Measurements from ENCODE around the gene PRSS53.
"Not testable (repeated sequence)": the region's sequence is repeated elsewhere in the genome, so short reads cannot be mapped to it uniquely, and the experiment has no call there.

Gene PRSS53

GRCh38 chr16:31108794-31109558, 20.2 kb upstream of the PRSS53 start:
- no peak for DNase-seq (ENCODE audit: low spot score)
- no peak for TF ChIP-seq CTCF (IDR thresholded peaks at IDR 0.05; ENCODE audit: extremely low read depth, missing control alignments)

- no peak for TF ChIP-seq CTCF (IDR thresholded peaks at IDR 0.05; ENCODE audit: extremely low read depth, missing control alignments)
- peak; percentile 96 for DNase-seq (ENCODE audit: low spot score)
These were observed 19.5 kb upstream of the PRSS53 start, which contains the start of gene BCKDK for GRCh38 chr16:31108035-31108793. Gene BCKDK (plus strand): TSS chr16:31108386. CDS start chr16:31109224, 838 bp downstream.

GRCh38 chr16:31107465-31107867, 18.7 kb upstream of the PRSS53 start:
- peak; percentile 85 for DNase-seq (ENCODE audit: low spot score)
- TF ChIP-seq CTCF (IDR thresholded peaks at IDR 0.05; ENCODE audit: extremely low read depth, missing control alignments) = no peak

GRCh38 chr16:31106509-31107464, 18.0 kb upstream of the PRSS53 start:
- no peak for DNase-seq (ENCODE audit: low spot score)
- no peak for TF ChIP-seq CTCF (IDR thresholded peaks at IDR 0.05; ENCODE audit: extremely low read depth, missing control alignments)

GRCh38 chr16:31105677-31106213, 17.0 kb upstream of the PRSS53 start:
- peak; percentile 91 for DNase-seq (ENCODE audit: low spot score)
- peak; percentile 72 for TF ChIP-seq CTCF (IDR thresholded peaks at IDR 0.05; ENCODE audit: extremely low read depth, missing control alignments)

GRCh38 chr16:31100876-31101641, 12.3 kb upstream of the PRSS53 start:
- DNase-seq (ENCODE audit: low spot score) = not testable (repeated sequence)

Data from GM20000 (cell line).